Measurements from ENCODE around the gene PAK1. TPM values are rescaled to one million over a fixed set of nuclear protein-coding genes. Genes with fewer than 3 reads are reported as not detected.
"Not testable (repeated sequence)": the region's sequence is repeated elsewhere in the genome, so short reads cannot be mapped to it uniquely, and the experiment has no call there.

PAK1 gene
- total RNA-seq, 1 donor from 2014 or later = 127 TPM

- Mint-ChIP-seq H3K4me1 (ENCODE audit: low read depth) (no peaks in the 10 kb centered on the region), H3K9me3 (ENCODE audit: low read depth) (peaks cover 3% of the 10 kb centered on the region), H3K4me3 (ENCODE audit: low read depth) (no peak overlapping the region), H3K27ac (no peak overlapping the region), H3K27me3 (no peaks in the 10 kb centered on the region), H3K36me3 (ENCODE audit: insufficient read depth) (no peaks in the 10 kb centered on the region)
- no peak for DNase-seq (ENCODE audit: low spot score, unreplicated experiment)
- TF ChIP-seq CTCF (IDR thresholded peaks at IDR 0.05; ENCODE audit: unreplicated experiment) = no peak
Observed at GRCh38 chr11:77303328-77303727, 170.6 kb downstream of the PAK1 start.

- Mint-ChIP-seq H3K4me1 (ENCODE audit: low read depth) (no peaks in the 10 kb centered on the region), H3K27ac (no peak overlapping the region), H3K36me3 (ENCODE audit: insufficient read depth) (no peaks in the 10 kb centered on the region), H3K9me3 (ENCODE audit: low read depth) (peaks cover 3% of the 10 kb centered on the region), H3K4me3 (ENCODE audit: low read depth) (no peak overlapping the region), H3K27me3 (no peaks in the 10 kb centered on the region)
- no peak for TF ChIP-seq CTCF (IDR thresholded peaks at IDR 0.05; ENCODE audit: unreplicated experiment)
- no peak for DNase-seq (ENCODE audit: low spot score, unreplicated experiment)
Observed at GRCh38 chr11:77302752-77303151, 171.1 kb downstream of the PAK1 start.

GRCh38 chr11:77301510-77301909, 172.4 kb downstream of the PAK1 start, which contains the start of gene GDPD4:
GDPD4 (minus strand) TSS chr11:77301686; CDS start chr11:77285137, 16,549 bp downstream.
- TF ChIP-seq CTCF (IDR thresholded peaks at IDR 0.05; ENCODE audit: unreplicated experiment) = no peak
- no peaks in the 10 kb centered on the region for H3K36me3 Mint-ChIP-seq (ENCODE audit: insufficient read depth)
- no peak for DNase-seq (ENCODE audit: low spot score, unreplicated experiment)
- H3K27me3 Mint-ChIP-seq = no peaks in the 10 kb centered on the region
- H3K4me1 Mint-ChIP-seq (ENCODE audit: low read depth) = no peaks in the 10 kb centered on the region
- H3K9me3 Mint-ChIP-seq (ENCODE audit: low read depth) = peaks cover 3% of the 10 kb centered on the region
- no peak within 1 kb of the TSS for H3K27ac Mint-ChIP-seq
- H3K4me3 Mint-ChIP-seq (ENCODE audit: low read depth) = no peak within 1 kb of the TSS

DNA sequence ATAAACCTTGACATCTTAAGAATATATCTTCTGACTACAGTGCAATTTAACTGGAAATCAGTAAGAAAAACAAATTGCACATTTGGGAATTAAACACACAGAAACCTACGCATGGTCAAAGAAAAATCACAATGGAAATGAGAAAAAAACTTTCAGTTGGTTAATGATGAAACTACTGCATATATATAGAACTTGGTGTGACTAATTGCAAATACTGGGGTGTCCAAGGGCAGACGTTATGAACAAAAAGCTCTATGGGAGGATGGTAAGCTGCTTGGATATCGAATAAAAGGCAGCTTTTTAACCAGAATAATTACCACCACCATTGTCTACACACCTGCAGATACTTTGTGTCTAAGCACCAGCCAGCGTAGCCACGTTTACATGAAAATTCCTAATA, 173.2 kb downstream of the PAK1 start:
- Mint-ChIP-seq H3K36me3 (ENCODE audit: insufficient read depth) (no peaks in the 10 kb centered on the region), H3K27me3 (no peaks in the 10 kb centered on the region), H3K4me3 (ENCODE audit: low read depth) (no peak overlapping the region), H3K9me3 (ENCODE audit: low read depth) (peaks cover 3% of the 10 kb centered on the region), H3K27ac (no peak overlapping the region), H3K4me1 (ENCODE audit: low read depth) (no peaks in the 10 kb centered on the region)
- TF ChIP-seq CTCF (IDR thresholded peaks at IDR 0.05; ENCODE audit: unreplicated experiment) = no peak
- no peak for DNase-seq (ENCODE audit: low spot score, unreplicated experiment)

GRCh38 chr11:77300028-77300427, 173.9 kb downstream of the PAK1 start:
- not testable (repeated sequence) for H3K9me3 Mint-ChIP-seq (ENCODE audit: low read depth); H3K27me3 Mint-ChIP-seq; H3K4me1 Mint-ChIP-seq (ENCODE audit: low read depth); H3K27ac Mint-ChIP-seq; H3K36me3 Mint-ChIP-seq (ENCODE audit: insufficient read depth); H3K4me3 Mint-ChIP-seq (ENCODE audit: low read depth); DNase-seq (ENCODE audit: low spot score, unreplicated experiment)

- Mint-ChIP-seq H3K4me1 (ENCODE audit: low read depth) (no peaks in the 10 kb centered on the region), H3K27me3 (no peaks in the 10 kb centered on the region), H3K9me3 (ENCODE audit: low read depth) (peaks cover 4% of the 10 kb centered on the region), H3K36me3 (ENCODE audit: insufficient read depth) (no peaks in the 10 kb centered on the region), H3K4me3 (ENCODE audit: low read depth) (no peak overlapping the region), H3K27ac (no peak overlapping the region)
- no peak for DNase-seq (ENCODE audit: low spot score, unreplicated experiment)
- no peak for TF ChIP-seq CTCF (IDR thresholded peaks at IDR 0.05; ENCODE audit: unreplicated experiment)
Observed at GRCh38 chr11:77299528-77299993, 174.3 kb downstream of the PAK1 start.
